HG03103 (cell line): ENCODE results near the gene CDK12.

Experiments used
- ATAC-seq: cut with Tn5 transposase; IDR thresholded peaks from one replicate; pipeline ENCODE4 v1.9.1; 2021; ENCODE audit warnings: low read depth; ENCODE audit not compliant: unreplicated experiment

Gene CDK12

GRCh38 chr17:39579318-39580081 is 118.2 kb downstream of the CDK12 start:
- ATAC-seq: no peak

GRCh38 chr17:39580082-39580468 is 118.8 kb downstream of the CDK12 start:
- ATAC-seq: no peak

DNA sequence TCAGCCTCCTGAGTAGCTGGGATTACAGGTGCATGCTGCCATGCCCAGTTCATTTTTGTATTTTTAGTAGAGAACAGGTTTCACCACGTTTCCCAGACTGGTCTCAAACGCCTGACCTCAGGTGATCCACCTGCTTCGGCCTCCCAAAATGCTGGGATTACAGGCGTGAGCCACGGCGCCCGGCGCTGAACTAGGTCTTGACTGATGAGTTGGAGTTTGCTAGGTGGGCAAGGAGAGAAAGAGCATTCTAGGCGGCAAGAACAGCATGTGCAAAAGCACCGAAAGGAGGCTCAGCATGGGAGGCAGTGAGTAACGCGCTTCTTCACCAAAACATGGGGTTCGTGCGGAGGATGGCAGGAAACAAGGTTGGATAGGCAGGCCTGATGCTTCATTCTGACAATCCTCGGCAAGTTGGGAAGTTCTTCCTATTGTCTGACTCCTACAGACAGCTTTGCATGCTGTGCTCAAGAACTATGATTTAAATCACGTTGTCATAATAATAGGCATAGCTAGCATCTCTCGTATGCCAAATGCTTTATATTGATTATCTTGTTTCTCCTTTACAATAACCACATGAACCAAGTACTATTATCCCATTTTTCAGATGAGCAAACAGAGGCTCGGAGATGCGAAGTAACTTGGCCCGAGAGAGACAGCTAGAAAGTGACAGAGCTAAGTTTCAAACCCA is 119.9 kb downstream of the CDK12 start:
- ATAC-seq: no peak

DNA sequence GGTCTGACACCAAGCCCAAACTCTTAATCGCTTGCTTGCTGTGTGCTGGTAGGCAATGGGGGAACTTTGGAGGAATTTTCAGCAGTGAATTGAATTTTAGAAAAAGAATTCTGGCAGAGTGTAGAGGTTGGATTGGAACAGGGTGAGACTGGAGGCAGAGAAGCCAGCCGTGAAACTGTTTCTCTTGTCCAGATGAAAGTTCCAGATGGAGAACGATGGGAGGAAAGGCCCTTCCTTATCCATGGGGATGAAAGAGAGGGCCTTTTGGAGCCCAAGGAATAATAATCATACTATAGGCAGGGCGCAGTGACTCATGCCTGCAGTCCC is 120.4 kb downstream of the CDK12 start:
- ATAC-seq: no peak

GRCh38 chr17:39582658-39583057 is 121.4 kb downstream of the CDK12 start:
- no peak for ATAC-seq
